ENCODE results near the gene HOXC6.
A peak's percentile ranks its signal among the peaks of the same experiment; 100 is the strongest.

The HOXC6 gene

GRCh38 chr12:54009171-54010052 lies 18.8 kb upstream of the HOXC6 start:
- POLR2A ChIA-PET: interaction anchor here (0.6 to 2.6 kb wide), 14 partner anchors 8 to 270 kb away, joined by 3 to 39 read pairs (median 7); partner anchors contain the start of genes CBX5, HOXC4, HOXC5 and HOXC6
- H3K4me3 ChIP-seq (ENCODE audit: low read depth, low read length): peak overlapping the region; percentile 47
- H3K27ac ChIP-seq (ENCODE audit: extremely low read depth, low read depth, low read length): peak overlapping the region; percentile 93
- CTCF ChIA-PET: interaction anchor here (0.6 to 7.9 kb wide), 24 partner anchors 7 to 351 kb away, joined by 3 to 111 read pairs (median 4); partner anchors contain the start of genes HOXC10, HOXC4, HOXC5 and SMUG1
- no peaks in the 10 kb centered on the region for H3K9me3 ChIP-seq (ENCODE audit: control insufficient read depth, insufficient read depth, low read depth, low read length)
- peaks cover 35% of the 10 kb centered on the region for H3K4me1 ChIP-seq (ENCODE audit: control insufficient read depth, insufficient read depth, low read length)
- no peaks in the 10 kb centered on the region for H3K36me3 ChIP-seq (ENCODE audit: control insufficient read depth in 2 of 2, insufficient read depth in 1 of 2, low read length in 2 of 2)
- TF ChIP-seq ZNF660 (tag by site-specific recombination; IDR thresholded peaks at IDR 0.05) (peak; percentile 36; the same call in 1 of the 2 replicates), ZNF837 (tag by site-specific recombination; IDR thresholded peaks at IDR 0.05) (no peak), ZNF707 (tag by site-specific recombination; IDR thresholded peaks at IDR 0.05) (no peak), PATZ1 (tag by site-specific recombination; IDR thresholded peaks at IDR 0.05) (0 out of 2 replicates have a peak, but pooled peaks have one; percentile 48), ZIC2 (tag by site-specific recombination; IDR thresholded peaks at IDR 0.05) (peak; percentile 74), PBX3 (CRISPR knock-in tag; IDR thresholded peaks at IDR 0.05) (0 out of 2 replicates have a peak, but pooled peaks have one; percentile 25), ZNF416 (tag by site-specific recombination; IDR thresholded peaks at IDR 0.05) (no peak), ZNF600 (tag by site-specific recombination; IDR thresholded peaks at IDR 0.05) (peak; percentile 98), GFI1B (tag by site-specific recombination; IDR thresholded peaks at IDR 0.05) (0 out of 2 replicates have a peak, but pooled peaks have one; percentile 16), ZNF449 (tag by site-specific recombination; IDR thresholded peaks at IDR 0.05) (no peak), ZNF843 (tag by site-specific recombination; IDR thresholded peaks at IDR 0.05) (0 out of 2 replicates have a peak, but pooled peaks have one; percentile 25), GLIS2 (tag by site-specific recombination; IDR thresholded peaks at IDR 0.05) (peak; percentile 60; the same call in 1 of the 2 replicates), ZNF433 (tag by site-specific recombination; IDR thresholded peaks at IDR 0.05; ENCODE audit: low read depth) (no peak), ZFHX2 (tag by site-specific recombination; conservative IDR thresholded peaks at IDR 0.05) (peak; percentile 71), ZNF37A (tag by site-specific recombination; IDR thresholded peaks at IDR 0.05) (no peak), ZBTB20 (tag by site-specific recombination; IDR thresholded peaks at IDR 0.05) (peak; percentile 47; the same call in 1 of the 2 replicates), ZBTB11 (tag by site-specific recombination; conservative IDR thresholded peaks at IDR 0.05; ENCODE audit: low read depth) (no peak), ZNF324 (tag by site-specific recombination; IDR thresholded peaks at IDR 0.05) (no peak), IKZF3 (tag by site-specific recombination; IDR thresholded peaks at IDR 0.05) (0 out of 2 replicates have a peak, but pooled peaks have one; percentile 16), HOXD13 (CRISPR knock-in tag; IDR thresholded peaks at IDR 0.05; ENCODE audit: borderline replicate concordance) (no peak), ZFP37 (tag by site-specific recombination; IDR thresholded peaks at IDR 0.05) (peak; percentile 39; the same call in 1 of the 2 replicates), ZNF529 (tag by site-specific recombination; IDR thresholded peaks at IDR 0.05; ENCODE audit: insufficient replicate concordance) (no peak), ZBTB48 (tag by site-specific recombination; IDR thresholded peaks at IDR 0.05) (peak; percentile 40; the same call in 1 of the 2 replicates), ZFP69B (tag by site-specific recombination; IDR thresholded peaks at IDR 0.05) (no peak), TCF7L2 (IDR thresholded peaks at IDR 0.05; ENCODE audit: borderline replicate concordance, low read depth, low read length) (no peak), ZXDB (tag by site-specific recombination; IDR thresholded peaks at IDR 0.05) (0 out of 2 replicates have a peak, but pooled peaks have one; percentile 10), EGR2 (tag by site-specific recombination; IDR thresholded peaks at IDR 0.05; ENCODE audit: low read depth) (peak; percentile 47), ZNF175 (tag by site-specific recombination; IDR thresholded peaks at IDR 0.05) (no peak), ZNF571 (tag by site-specific recombination; IDR thresholded peaks at IDR 0.05) (no peak)
